Hepatocyte (in vitro differentiated cells): ENCODE measurements around the gene GLRA1. TPM values are rescaled to one million over a fixed set of nuclear protein-coding genes. Genes with fewer than 3 reads are reported as not detected.

Source experiments
- DNase-seq: peaks from one replicate; pipeline ENCODE4 v3.0.0-alpha.2; 2016; ENCODE audit warnings: low spot score
- H2AFZ ChIP-seq: fragments of 200-600 bp; sonication (generic); 2 replicates; pipeline ENCODE4 v1.6.0; 2016; ENCODE audit warnings: antibody characterized with exemption, mild to moderate bottlenecking
- H3K27ac ChIP-seq: fragments of 200-600 bp; sonication (generic); 2 replicates; pipeline ENCODE4 v1.5.1; 2016; ENCODE audit warnings: mild to moderate bottlenecking
- H3K27me3 ChIP-seq: fragments of 200-600 bp; sonication (generic); 2 replicates; pipeline ENCODE4 v1.6.1; 2016
- H3K36me3 ChIP-seq: fragments of 200-600 bp; sonication (generic); replicated peaks from 2 replicates; pipeline ENCODE4 v1.5.1; 2016; ENCODE audit warnings: low read depth; ENCODE audit not compliant: insufficient read depth
- H3K4me1 ChIP-seq: fragments of 200-600 bp; sonication (generic); 2 replicates; pipeline ENCODE4 v1.5.1; 2016; ENCODE audit warnings: mild to moderate bottlenecking, moderate library complexity; ENCODE audit not compliant: insufficient read depth
- H3K4me2 ChIP-seq: fragments of 200-600 bp; sonication (generic); 2 replicates; pipeline ENCODE4 v1.6.0; 2016
- H3K4me3 ChIP-seq: fragments of 200-600 bp; sonication (generic); 2 replicates; pipeline ENCODE4 v1.5.1; 2016; ENCODE audit warnings: mild to moderate bottlenecking
- H3K79me2 ChIP-seq: fragments of 200-600 bp; sonication (generic); 2 replicates; pipeline ENCODE4 v1.6.0; 2017; ENCODE audit warnings: mild to moderate bottlenecking
- H3K9me2 ChIP-seq: fragments of 200-600 bp; sonication (generic); replicated peaks from 2 replicates; pipeline ENCODE4 v1.6.0; 2017; ENCODE audit warnings: mild to moderate bottlenecking; ENCODE audit not compliant: insufficient read depth
- H3K9me3 ChIP-seq: fragments of 200-600 bp; sonication (generic); 2 replicates; pipeline ENCODE4 v1.5.1; 2016; ENCODE audit warnings: low read depth, mild to moderate bottlenecking
- H4K20me1 ChIP-seq: fragments of 200-600 bp; sonication (generic); 2 replicates; pipeline ENCODE4 v1.6.0; 2016; ENCODE audit warnings: mild to moderate bottlenecking; ENCODE audit not compliant: insufficient read depth, poor library complexity, severe bottlenecking
- EZH2 ChIP-seq: fragments of 200-600 bp; sonication (generic); IDR thresholded peaks from 2 replicates; pipeline ENCODE4 v1.6.1; 2016; ENCODE audit warnings: antibody characterized with exemption, mild to moderate bottlenecking, borderline replicate concordance
- EZH2phosphoT487 ChIP-seq: fragments of 200-600 bp; sonication (generic); IDR thresholded peaks from one replicate; pipeline ENCODE4 v1.6.1; 2018; ENCODE audit warnings: antibody characterized with exemption, mild to moderate bottlenecking, low read depth, moderate library complexity; ENCODE audit not compliant: unreplicated experiment, severe bottlenecking
- WGBS: methylation state at CpG from one replicate; pipeline ENCODE4 v1.1.6; 2016; ENCODE audit warnings: low lambda C conversion rate; ENCODE audit errors: missing lambda C conversion rate; 5-methylcytosine and 5-hydroxymethylcytosine counted together
- polyA plus RNA-seq: library from polyadenylated mRNA; unstranded; fragments of >200 nt; fragmentation: Nextera tagmentation; extraction: Ambion mirVana; gene quantifications from 2 replicates; pipeline ENCODE4 v1.2.1, GENCODE V29; 2016
- total RNA-seq: library from RNA; depleted of rRNA; stranded (reverse); fragments of >200 nt; gene quantifications from 2 replicates; pipeline ENCODE4 v1.2.3, GENCODE V29; 2014
- TF ChIP-seq, protein P1 (sequence below): fragments of 200-600 bp; sonication (generic); IDR thresholded peaks from 2 replicates; pipeline ENCODE4 v1.5.1; 2016; ENCODE audit warnings: antibody characterized with exemption, mild to moderate bottlenecking; ENCODE audit not compliant: poor library complexity

The GLRA1 gene
- total and polyA plus RNA-seq, 2 experiments from 2014 or later: not detected

DNA sequence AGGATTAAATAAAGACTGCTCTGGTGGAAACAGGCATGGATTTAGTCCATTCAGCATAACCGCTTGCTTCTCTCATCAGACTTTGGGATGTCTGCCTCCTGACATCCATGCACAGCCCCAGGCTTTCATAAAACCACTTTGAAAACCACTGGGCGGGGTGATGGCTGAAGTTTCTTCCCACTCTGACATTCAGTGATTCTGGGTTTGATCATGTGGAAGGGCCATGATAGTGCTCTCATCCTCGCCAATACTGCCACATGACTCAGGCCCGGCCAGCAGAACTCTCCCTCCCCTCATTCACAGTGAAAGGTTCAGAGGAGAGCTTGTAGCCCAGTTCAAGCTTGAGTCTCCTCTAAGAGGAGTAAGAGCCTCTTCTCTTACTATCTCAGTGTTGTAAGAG lies 29.6 kb upstream of the GLRA1 start:
- Histone ChIP-seq H3K9me2 (no peaks in the 10 kb centered on the region), H3K9me3 (no peaks in the 10 kb centered on the region), H3K4me2 (no peak overlapping the region), H2AFZ (no peak overlapping the region), H3K79me2 (no peaks in the 10 kb centered on the region), H3K4me3 (no peak overlapping the region), H3K36me3 (no peaks in the 10 kb centered on the region), H3K27me3 (no peaks in the 10 kb centered on the region), H3K4me1 (no peaks in the 10 kb centered on the region), H4K20me1 (no peaks in the 10 kb centered on the region), H3K27ac (no peak overlapping the region)
- WGBS: 61% methylated on average over 4 of the region's 4 CpGs
- TF ChIP-seq EZH2 (no peak), EZH2phosphoT487 (no peak)
- TF ChIP-seq, protein P1, sequence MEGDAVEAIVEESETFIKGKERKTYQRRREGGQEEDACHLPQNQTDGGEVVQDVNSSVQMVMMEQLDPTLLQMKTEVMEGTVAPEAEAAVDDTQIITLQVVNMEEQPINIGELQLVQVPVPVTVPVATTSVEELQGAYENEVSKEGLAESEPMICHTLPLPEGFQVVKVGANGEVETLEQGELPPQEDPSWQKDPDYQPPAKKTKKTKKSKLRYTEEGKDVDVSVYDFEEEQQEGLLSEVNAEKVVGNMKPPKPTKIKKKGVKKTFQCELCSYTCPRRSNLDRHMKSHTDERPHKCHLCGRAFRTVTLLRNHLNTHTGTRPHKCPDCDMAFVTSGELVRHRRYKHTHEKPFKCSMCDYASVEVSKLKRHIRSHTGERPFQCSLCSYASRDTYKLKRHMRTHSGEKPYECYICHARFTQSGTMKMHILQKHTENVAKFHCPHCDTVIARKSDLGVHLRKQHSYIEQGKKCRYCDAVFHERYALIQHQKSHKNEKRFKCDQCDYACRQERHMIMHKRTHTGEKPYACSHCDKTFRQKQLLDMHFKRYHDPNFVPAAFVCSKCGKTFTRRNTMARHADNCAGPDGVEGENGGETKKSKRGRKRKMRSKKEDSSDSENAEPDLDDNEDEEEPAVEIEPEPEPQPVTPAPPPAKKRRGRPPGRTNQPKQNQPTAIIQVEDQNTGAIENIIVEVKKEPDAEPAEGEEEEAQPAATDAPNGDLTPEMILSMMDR: no peak
- DNase-seq: no peak

DNA sequence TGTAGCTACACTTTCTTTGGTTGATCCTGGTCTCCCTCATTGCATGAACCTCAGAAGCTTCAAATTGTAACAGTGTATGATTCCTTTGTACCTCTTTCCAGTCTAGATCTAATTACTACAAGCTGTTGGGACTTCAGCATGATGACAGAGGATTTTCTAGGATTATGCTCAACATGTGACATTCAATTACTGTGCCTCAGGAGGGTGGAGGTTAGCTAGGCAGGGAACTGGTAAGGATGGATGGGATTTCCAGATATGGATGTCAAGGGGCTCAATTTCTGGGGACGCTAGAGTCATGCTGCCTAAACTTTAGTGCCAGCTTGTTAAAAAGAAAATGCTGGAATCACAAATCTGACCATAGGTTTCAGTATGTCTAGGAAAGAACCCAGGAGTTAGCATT lies 29.2 kb upstream of the GLRA1 start:
- Histone ChIP-seq H3K79me2 (no peaks in the 10 kb centered on the region), H3K9me3 (no peaks in the 10 kb centered on the region), H3K9me2 (no peaks in the 10 kb centered on the region), H3K4me1 (no peaks in the 10 kb centered on the region), H2AFZ (no peak overlapping the region), H3K36me3 (no peaks in the 10 kb centered on the region), H3K4me3 (no peak overlapping the region), H3K27me3 (no peaks in the 10 kb centered on the region), H3K4me2 (no peak overlapping the region), H3K27ac (no peak overlapping the region), H4K20me1 (no peaks in the 10 kb centered on the region)
- TF ChIP-seq EZH2 (no peak), EZH2phosphoT487 (no peak)
- TF ChIP-seq, protein P1: no peak
- no peak for DNase-seq
- 67% methylated on average over 1 of the region's 1 CpG for WGBS

DNA sequence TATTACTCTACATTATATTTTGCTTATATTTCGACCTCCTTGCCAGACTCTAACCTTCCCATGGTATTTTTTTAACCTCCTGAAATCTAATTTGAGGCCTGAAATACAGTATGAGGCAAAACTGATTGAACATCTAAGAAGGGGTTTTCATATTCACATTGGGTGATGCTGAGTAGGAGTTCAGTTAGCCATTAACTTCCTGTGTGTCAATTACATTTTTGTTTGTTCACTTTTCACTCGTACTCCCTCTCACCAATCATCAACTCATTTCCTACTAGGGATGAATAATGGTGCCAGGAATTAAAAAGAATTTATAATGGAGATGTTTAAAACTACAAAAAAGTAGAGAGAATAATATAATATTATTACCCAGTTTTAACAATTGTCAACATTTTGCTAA lies 27.6 kb upstream of the GLRA1 start:
- no peaks in the 10 kb centered on the region for H4K20me1 ChIP-seq
- H3K4me1 ChIP-seq: no peaks in the 10 kb centered on the region
- no peak overlapping the region for H3K27ac ChIP-seq
- no peaks in the 10 kb centered on the region for H3K27me3 ChIP-seq
- H3K9me3 ChIP-seq: no peaks in the 10 kb centered on the region
- H3K4me3 ChIP-seq: no peak overlapping the region
- H3K79me2 ChIP-seq: no peaks in the 10 kb centered on the region
- H3K36me3 ChIP-seq: no peaks in the 10 kb centered on the region
- 56% methylated on average over 2 of the region's 2 CpGs for WGBS
- H3K9me2 ChIP-seq: no peaks in the 10 kb centered on the region
- TF ChIP-seq EZH2phosphoT487: no peak
- TF ChIP-seq, protein P1: no peak
- no peak for DNase-seq
- no peak overlapping the region for H2AFZ ChIP-seq
- H3K4me2 ChIP-seq: no peak overlapping the region

DNA sequence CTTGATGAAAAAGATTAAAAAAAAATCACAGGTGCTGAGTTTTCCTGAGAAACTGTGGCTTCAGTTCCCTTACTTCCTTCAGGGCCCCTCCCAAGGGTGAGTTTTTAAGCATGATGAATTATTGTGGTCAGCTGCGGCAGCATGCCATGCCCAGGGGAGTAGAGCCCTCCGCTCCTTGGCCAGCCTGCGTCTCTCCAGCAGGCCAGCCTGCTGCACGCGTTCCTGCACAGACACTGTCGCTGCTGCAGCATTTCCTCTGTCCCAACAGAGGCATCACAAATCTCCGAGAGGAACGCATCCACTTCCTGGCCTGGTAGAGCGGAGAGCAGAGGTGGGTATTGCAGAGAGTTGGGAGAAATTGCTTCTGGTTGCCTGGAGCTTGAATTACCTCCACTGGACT lies 26.1 kb upstream of the GLRA1 start:
- no peak for TF ChIP-seq EZH2phosphoT487
- TF ChIP-seq, protein P1: no peak
- TF ChIP-seq EZH2: no peak
- H2AFZ ChIP-seq: no peak overlapping the region

More for the DNA sequence above, 26.1 kb upstream of the GLRA1 start:
- Histone ChIP-seq H3K27ac (no peak overlapping the region), H3K4me3 (no peak overlapping the region), H3K36me3 (no peaks in the 10 kb centered on the region), H3K9me3 (no peaks in the 10 kb centered on the region), H3K4me2 (no peak overlapping the region), H3K79me2 (no peaks in the 10 kb centered on the region), H4K20me1 (no peaks in the 10 kb centered on the region), H3K9me2 (no peaks in the 10 kb centered on the region), H3K27me3 (no peaks in the 10 kb centered on the region), H3K4me1 (no peaks in the 10 kb centered on the region)
- WGBS: 88% methylated on average over 9 of the region's 9 CpGs
- no peak for DNase-seq
